HepG2 (cell line): ENCODE results near the gene CAMK2D. TPM values are rescaled to one million over a fixed set of nuclear protein-coding genes. Genes with fewer than 3 reads are reported as not detected.

ENCODE experiments used
- BRD4 ChIP-seq: sonication (generic); formaldehyde crosslinking; IDR thresholded peaks from 2 replicates; pipeline ENCODE4 v1.4.0; 2020; ENCODE audit warnings: missing genetic modification reagents
- FOSL2 ChIP-seq: sonication (generic); formaldehyde crosslinking; IDR thresholded peaks from 2 replicates; pipeline ENCODE4 v1.4.0; 2020; ENCODE audit warnings: missing genetic modification reagents
- GABPB1 ChIP-seq: IDR thresholded peaks from 2 replicates; pipeline ENCODE4 v1.6.1; 2016; ENCODE audit warnings: mild to moderate bottlenecking, missing genetic modification reagents, moderate library complexity, missing compliant biosample characterization
- KDM3A ChIP-seq: IDR thresholded peaks from 2 replicates; pipeline ENCODE4 v1.6.1; 2018; ENCODE audit warnings: low read depth, missing compliant biosample characterization
- NCOA2 ChIP-seq: sonication (generic); formaldehyde crosslinking; IDR thresholded peaks from 2 replicates; pipeline ENCODE4 v1.8.0; 2022; ENCODE audit warnings: inconsistent platforms
- PITX1 ChIP-seq: sonication (generic); formaldehyde crosslinking; IDR thresholded peaks from 2 replicates; pipeline ENCODE4 v1.5.1; 2020; ENCODE audit warnings: mild to moderate bottlenecking, missing genetic modification reagents
- THAP11 ChIP-seq: IDR thresholded peaks from 2 replicates; pipeline ENCODE4 v1.6.1; 2016; ENCODE audit warnings: missing biosample characterization, missing genetic modification reagents
- ZNF205 ChIP-seq: IDR thresholded peaks from 2 replicates; pipeline ENCODE4 v1.6.1; 2018; ENCODE audit warnings: missing biosample characterization, missing genetic modification reagents
- ZNF660 ChIP-seq: sonication (generic); formaldehyde crosslinking; IDR thresholded peaks from 2 replicates; pipeline ENCODE4 v1.5.1; 2020; ENCODE audit warnings: mild to moderate bottlenecking, low read depth, missing genetic modification reagents, borderline replicate concordance
- polyA plus RNA-seq, 8 experiments: library from polyadenylated mRNA; depleted of rRNA in 3 of 8; stranded (reverse) in 7 of 8; unstranded in 1 of 8; fragments of >200 nt; fragmentation: Illumina TruSeq in 4 of 8; extraction: Trizol in 4 of 8; gene quantifications; 2 replicates each; pipeline versions ENCODE4 v1.2.1 to v1.2.3, GENCODE V29; 2011 to 2016; ENCODE audit warnings: low read depth in 4 of 8, missing spikeins in 1 of 8, mixed read lengths in 1 of 8; ENCODE audit not compliant: insufficient read depth in 1 of 8
- total RNA-seq, 5 experiments: library from RNA; depleted of rRNA; stranded (reverse); fragments of >200 nt; fragmentation: Illumina TruSeq; extraction: Trizol; gene quantifications; 2 replicates each; pipeline ENCODE4 v1.2.3, GENCODE V29; 2016; ENCODE audit warnings: low read depth in 1 of 5
- TF ChIP-seq, protein P1 (sequence below): sonication (generic); formaldehyde crosslinking; IDR thresholded peaks from one replicate; pipeline ENCODE4 v1.5.1; 2020; ENCODE audit warnings: mild to moderate bottlenecking, missing genetic modification reagents; ENCODE audit errors: not compliant biosample characterization
- TF ChIP-seq, protein P2 (sequence below): sonication (generic); formaldehyde crosslinking; IDR thresholded peaks from 2 replicates; pipeline ENCODE4 v1.9.0; 2022; ENCODE audit warnings: missing genetic modification reagents, mild to moderate bottlenecking, borderline replicate concordance
- TF ChIP-seq, protein P3 (sequence below): sonication (generic); formaldehyde crosslinking; conservative IDR thresholded peaks from 2 replicates; pipeline ENCODE4 v1.8.0; 2022; ENCODE audit warnings: mild to moderate bottlenecking, moderate library complexity, missing genetic modification reagents
- TF ChIP-seq, protein P4 (sequence below), 2 experiments: sonication (generic) in 1 of 2; formaldehyde crosslinking in 1 of 2; IDR thresholded peaks; 2 replicates each; pipeline versions ENCODE4 v1.5.1 to v1.6.1; 2011 to 2020; ENCODE audit warnings: borderline replicate concordance in 1 of 2, low read depth in 1 of 2, low read length in 1 of 2, mild to moderate bottlenecking in 1 of 2, missing genetic modification reagents in 1 of 2, moderate library complexity in 1 of 2

Gene CAMK2D
- total and polyA plus RNA-seq, 2 of the 13 experiments (the other 11 are each of a cell fraction or from before 2014, with no cell fraction given) = 18.0 to 65.4 TPM

DNA sequence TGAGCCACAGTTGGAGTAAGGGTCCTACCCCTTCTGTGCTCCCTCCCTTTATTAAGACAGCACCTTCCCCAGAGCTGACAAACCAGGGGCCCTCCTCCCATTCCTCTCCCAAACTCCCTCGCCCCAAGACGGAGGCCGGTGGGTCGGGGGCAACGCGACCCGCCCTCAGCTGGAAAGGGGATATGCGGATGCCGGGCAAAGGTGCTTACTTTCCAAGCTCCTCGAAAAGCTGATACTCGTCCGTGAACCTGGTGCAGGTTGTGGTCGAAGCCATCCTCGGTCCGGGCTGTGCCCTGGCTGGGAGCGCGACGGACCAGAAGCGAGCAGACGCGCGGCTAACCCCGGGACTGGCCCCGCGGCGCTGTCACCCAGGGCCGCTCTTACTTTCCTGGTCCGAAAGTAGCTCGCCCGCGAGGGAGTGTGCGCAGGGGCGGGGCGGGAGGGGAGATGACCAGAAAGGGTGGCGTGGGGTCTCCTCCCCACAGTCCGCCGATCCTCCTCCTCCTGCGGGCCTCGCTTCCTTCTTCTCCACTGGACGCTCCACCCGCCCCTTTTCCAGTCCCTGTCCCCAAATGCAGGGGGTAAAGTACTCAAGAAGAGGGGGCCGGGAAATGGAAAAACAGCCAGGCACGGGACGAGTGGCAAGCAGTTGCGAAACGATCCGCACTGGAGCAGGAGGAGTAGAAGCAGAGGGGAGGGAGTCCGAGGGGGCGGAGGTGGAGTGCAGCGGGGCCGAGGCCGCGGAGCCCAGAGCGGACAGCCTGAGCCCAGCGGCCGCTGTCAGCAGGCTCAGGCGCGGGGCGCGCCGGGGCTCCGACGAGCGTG, 531 bp downstream of the CAMK2D start (continued):
- TF ChIP-seq, protein P1, sequence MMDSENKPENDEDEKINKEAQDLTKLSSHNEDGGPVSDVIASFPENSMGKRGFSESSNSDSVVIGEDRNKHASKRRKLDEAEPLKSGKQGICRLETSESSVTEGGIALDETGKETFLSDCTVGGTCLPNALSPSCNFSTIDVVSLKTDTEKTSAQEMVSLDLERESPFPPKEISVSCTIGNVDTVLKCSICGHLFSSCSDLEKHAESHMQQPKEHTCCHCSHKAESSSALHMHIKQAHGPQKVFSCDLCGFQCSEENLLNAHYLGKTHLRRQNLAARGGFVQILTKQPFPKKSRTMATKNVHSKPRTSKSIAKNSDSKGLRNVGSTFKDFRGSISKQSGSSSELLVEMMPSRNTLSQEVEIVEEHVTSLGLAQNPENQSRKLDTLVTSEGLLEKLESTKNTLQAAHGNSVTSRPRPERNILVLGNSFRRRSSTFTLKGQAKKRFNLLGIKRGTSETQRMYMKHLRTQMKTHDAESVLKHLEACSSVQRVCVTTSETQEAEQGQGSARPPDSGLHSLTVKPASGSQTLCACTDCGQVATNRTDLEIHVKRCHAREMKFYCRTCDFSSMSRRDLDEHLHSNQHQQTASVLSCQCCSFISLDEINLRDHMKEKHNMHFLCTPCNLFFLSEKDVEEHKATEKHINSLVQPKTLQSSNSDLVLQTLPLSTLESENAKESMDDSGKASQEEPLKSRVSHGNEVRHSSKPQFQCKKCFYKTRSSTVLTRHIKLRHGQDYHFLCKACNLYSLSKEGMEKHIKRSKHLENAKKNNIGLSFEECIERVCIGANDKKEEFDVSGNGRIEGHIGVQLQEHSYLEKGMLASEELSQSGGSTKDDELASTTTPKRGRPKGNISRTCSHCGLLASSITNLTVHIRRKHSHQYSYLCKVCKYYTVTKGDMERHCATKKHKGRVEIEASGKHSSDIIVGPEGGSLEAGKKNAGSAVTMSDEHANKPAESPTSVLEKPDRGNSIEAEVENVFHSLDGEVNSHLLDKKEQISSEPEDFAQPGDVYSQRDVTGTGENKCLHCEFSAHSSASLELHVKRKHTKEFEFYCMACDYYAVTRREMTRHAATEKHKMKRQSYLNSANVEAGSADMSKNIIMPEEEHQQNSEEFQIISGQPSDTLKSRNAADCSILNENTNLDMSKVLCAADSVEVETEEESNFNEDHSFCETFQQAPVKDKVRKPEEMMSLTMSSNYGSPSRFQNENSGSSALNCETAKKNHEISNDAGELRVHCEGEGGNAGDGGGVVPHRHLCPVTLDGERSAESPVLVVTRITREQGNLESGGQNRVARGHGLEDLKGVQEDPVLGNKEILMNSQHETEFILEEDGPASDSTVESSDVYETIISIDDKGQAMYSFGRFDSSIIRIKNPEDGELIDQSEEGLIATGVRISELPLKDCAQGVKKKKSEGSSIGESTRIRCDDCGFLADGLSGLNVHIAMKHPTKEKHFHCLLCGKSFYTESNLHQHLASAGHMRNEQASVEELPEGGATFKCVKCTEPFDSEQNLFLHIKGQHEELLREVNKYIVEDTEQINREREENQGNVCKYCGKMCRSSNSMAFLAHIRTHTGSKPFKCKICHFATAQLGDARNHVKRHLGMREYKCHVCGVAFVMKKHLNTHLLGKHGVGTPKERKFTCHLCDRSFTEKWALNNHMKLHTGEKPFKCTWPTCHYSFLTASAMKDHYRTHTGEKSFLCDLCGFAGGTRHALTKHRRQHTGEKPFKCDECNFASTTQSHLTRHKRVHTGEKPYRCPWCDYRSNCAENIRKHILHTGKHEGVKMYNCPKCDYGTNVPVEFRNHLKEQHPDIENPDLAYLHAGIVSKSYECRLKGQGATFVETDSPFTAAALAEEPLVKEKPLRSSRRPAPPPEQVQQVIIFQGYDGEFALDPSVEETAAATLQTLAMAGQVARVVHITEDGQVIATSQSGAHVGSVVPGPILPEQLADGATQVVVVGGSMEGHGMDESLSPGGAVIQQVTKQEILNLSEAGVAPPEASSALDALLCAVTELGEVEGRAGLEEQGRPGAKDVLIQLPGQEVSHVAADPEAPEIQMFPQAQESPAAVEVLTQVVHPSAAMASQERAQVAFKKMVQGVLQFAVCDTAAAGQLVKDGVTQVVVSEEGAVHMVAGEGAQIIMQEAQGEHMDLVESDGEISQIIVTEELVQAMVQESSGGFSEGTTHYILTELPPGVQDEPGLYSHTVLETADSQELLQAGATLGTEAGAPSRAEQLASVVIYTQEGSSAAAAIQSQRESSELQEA (CRISPR knock-in tag) = no peak
- TF ChIP-seq, protein P2, sequence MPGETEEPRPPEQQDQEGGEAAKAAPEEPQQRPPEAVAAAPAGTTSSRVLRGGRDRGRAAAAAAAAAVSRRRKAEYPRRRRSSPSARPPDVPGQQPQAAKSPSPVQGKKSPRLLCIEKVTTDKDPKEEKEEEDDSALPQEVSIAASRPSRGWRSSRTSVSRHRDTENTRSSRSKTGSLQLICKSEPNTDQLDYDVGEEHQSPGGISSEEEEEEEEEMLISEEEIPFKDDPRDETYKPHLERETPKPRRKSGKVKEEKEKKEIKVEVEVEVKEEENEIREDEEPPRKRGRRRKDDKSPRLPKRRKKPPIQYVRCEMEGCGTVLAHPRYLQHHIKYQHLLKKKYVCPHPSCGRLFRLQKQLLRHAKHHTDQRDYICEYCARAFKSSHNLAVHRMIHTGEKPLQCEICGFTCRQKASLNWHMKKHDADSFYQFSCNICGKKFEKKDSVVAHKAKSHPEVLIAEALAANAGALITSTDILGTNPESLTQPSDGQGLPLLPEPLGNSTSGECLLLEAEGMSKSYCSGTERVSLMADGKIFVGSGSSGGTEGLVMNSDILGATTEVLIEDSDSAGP = peak; percentile 40; the same call in 1 of the 2 replicates
- TF ChIP-seq FOSL2 (CRISPR knock-in tag) (peak; percentile 6; the same call in 1 of the 2 replicates), BRD4 (0 out of 2 replicates have a peak, but pooled peaks have one; percentile 36), THAP11 (peak; percentile 45; the same call in 1 of the 2 replicates), PITX1 (CRISPR knock-in tag) (no peak), ZNF205 (CRISPR knock-in tag) (0 out of 2 replicates have a peak, but pooled peaks have one; percentile 2), GABPB1 (peak; percentile 46; the same call in 1 of the 2 replicates), KDM3A (peak; percentile 21; the same call in 1 of the 2 replicates), ZNF660 (CRISPR knock-in tag) (no peak), NCOA2 (CRISPR knock-in tag) (0 out of 2 replicates have a peak, but pooled peaks have one; percentile 8)
- TF ChIP-seq, protein P3, sequence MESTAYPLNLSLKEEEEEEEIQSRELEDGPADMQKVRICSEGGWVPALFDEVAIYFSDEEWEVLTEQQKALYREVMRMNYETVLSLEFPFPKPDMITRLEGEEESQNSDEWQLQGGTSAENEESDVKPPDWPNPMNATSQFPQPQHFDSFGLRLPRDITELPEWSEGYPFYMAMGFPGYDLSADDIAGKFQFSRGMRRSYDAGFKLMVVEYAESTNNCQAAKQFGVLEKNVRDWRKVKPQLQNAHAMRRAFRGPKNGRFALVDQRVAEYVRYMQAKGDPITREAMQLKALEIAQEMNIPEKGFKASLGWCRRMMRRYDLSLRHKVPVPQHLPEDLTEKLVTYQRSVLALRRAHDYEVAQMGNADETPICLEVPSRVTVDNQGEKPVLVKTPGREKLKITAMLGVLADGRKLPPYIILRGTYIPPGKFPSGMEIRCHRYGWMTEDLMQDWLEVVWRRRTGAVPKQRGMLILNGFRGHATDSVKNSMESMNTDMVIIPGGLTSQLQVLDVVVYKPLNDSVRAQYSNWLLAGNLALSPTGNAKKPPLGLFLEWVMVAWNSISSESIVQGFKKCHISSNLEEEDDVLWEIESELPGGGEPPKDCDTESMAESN (CRISPR knock-in tag) = 0 out of 2 replicates have a peak, but pooled peaks have one; percentile 27
- TF ChIP-seq, protein P4, sequence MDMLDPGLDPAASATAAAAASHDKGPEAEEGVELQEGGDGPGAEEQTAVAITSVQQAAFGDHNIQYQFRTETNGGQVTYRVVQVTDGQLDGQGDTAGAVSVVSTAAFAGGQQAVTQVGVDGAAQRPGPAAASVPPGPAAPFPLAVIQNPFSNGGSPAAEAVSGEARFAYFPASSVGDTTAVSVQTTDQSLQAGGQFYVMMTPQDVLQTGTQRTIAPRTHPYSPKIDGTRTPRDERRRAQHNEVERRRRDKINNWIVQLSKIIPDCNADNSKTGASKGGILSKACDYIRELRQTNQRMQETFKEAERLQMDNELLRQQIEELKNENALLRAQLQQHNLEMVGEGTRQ (IDR thresholded peaks at IDR 0.05; ENCODE audit: low read depth, low read length) = no peak
- TF ChIP-seq, protein P4 (CRISPR knock-in tag; IDR thresholded peaks at IDR 0.05; ENCODE audit: borderline replicate concordance) = no peak; the same call in 1 of the 2 replicates
